ENCODE data around the gene ZNF662.

The ZNF662 gene

DNA sequence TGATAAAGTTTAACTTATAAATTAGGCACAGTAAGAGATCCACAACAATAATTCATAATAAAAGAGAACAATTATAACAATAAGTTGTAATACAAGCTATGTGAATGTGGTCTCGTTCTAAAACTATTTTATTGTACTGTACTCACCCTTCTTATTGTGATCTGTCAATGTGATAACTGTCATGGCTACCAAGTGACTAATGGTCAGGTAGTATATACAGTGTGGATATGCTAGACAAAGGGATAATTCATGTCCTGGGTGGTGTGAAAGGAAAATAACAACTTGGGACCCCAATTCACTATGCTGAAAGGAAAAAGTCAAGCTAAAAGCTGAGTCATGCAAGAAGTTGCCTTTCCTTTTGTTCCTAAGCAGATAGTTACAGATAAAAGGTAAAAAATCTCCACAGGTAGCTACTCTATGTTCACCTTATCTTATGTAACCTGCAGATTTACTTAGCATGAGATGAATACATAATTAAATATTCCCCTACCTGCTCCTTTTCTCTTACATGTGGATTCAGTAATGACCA is 19.6 kb upstream of the ZNF662 start:
- no peak overlapping the region for H3K4me3 ChIP-seq (ENCODE audit: low read depth in 1 of 5, low read length in 5 of 5)
- no peak overlapping the region for H3K27ac ChIP-seq (ENCODE audit: low read depth, low read length)
- H3K4me1 ChIP-seq (ENCODE audit: control insufficient read depth in 5 of 5, insufficient read depth in 5 of 5, low read length in 5 of 5): peaks cover 0 to 2% (median 1%) of the 10 kb centered on the region in 5 donors
- peaks cover 0 to 2% (median 0%) of the 10 kb centered on the region in 5 donors for H3K27me3 ChIP-seq (ENCODE audit: control insufficient read depth in 5 of 5, insufficient read depth in 4 of 5, low read length in 5 of 5)
- no peak overlapping the region for H3K9ac ChIP-seq (ENCODE audit: low read length in 5 of 5)
- H3K9me3 ChIP-seq (ENCODE audit: control insufficient read depth in 5 of 5, low read length in 5 of 5): no peaks in the 10 kb centered on the region
- no peaks in the 10 kb centered on the region for H3K36me3 ChIP-seq (ENCODE audit: control insufficient read depth in 5 of 5, insufficient read depth in 5 of 5, low read length in 5 of 5)

DNA sequence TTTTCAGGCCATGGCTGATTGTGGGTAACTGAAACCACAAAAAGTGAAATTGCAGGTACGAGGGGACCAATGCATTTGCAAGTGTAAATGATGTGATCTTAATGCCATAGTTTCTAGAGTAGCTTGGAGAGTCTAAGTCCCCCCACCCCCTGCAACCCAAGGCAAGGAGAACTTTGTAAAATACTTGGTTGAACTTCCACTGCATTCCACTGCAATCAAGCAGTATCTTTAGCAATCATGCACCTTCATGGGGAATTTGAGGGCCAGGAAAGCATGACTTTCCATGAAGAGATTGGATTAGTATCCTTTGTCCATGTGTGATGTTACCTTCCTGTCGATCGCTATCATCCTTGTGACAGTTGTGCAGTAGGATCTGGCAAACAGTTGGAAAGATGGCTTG is 18.9 kb upstream of the ZNF662 start:
- no peak overlapping the region for H3K4me3 ChIP-seq (ENCODE audit: low read depth in 1 of 5, low read length in 5 of 5)
- H3K27me3 ChIP-seq (ENCODE audit: control insufficient read depth in 5 of 5, insufficient read depth in 4 of 5, low read length in 5 of 5): peaks cover 0 to 2% (median 0%) of the 10 kb centered on the region in 5 donors
- H3K36me3 ChIP-seq (ENCODE audit: control insufficient read depth in 5 of 5, insufficient read depth in 5 of 5, low read length in 5 of 5): no peaks in the 10 kb centered on the region
- no peak overlapping the region for H3K27ac ChIP-seq (ENCODE audit: low read depth, low read length)
- H3K4me1 ChIP-seq (ENCODE audit: control insufficient read depth in 5 of 5, insufficient read depth in 5 of 5, low read length in 5 of 5): no peaks in the 10 kb centered on the region
- no peaks in the 10 kb centered on the region for H3K9me3 ChIP-seq (ENCODE audit: control insufficient read depth in 5 of 5, low read length in 5 of 5)
- no peak overlapping the region for H3K9ac ChIP-seq (ENCODE audit: low read length in 5 of 5)

- no peaks in the 10 kb centered on the region for H3K36me3 ChIP-seq (ENCODE audit: control insufficient read depth in 5 of 5, insufficient read depth in 5 of 5, low read length in 5 of 5)
- H3K9ac ChIP-seq (ENCODE audit: low read length in 5 of 5): no peak overlapping the region
- no peak overlapping the region for H3K27ac ChIP-seq (ENCODE audit: low read depth, low read length)
- H3K9me3 ChIP-seq (ENCODE audit: control insufficient read depth in 5 of 5, low read length in 5 of 5): no peaks in the 10 kb centered on the region
- no peak overlapping the region for H3K4me3 ChIP-seq (ENCODE audit: low read depth in 1 of 5, low read length in 5 of 5)
- no peaks in the 10 kb centered on the region for H3K4me1 ChIP-seq (ENCODE audit: control insufficient read depth in 5 of 5, insufficient read depth in 5 of 5, low read length in 5 of 5)
- peaks cover 0 to 2% (median 0%) of the 10 kb centered on the region in 5 donors for H3K27me3 ChIP-seq (ENCODE audit: control insufficient read depth in 5 of 5, insufficient read depth in 4 of 5, low read length in 5 of 5)
Measured at GRCh38 chr3:42891042-42891441, 14.9 kb upstream of the ZNF662 start.

GRCh38 chr3:42892169-42892568 is 13.8 kb upstream of the ZNF662 start:
- Histone ChIP-seq H3K9ac (ENCODE audit: low read length in 5 of 5) (no peak overlapping the region), H3K27me3 (ENCODE audit: control insufficient read depth in 5 of 5, insufficient read depth in 4 of 5, low read length in 5 of 5) (peaks cover 0 to 2% (median 0%) of the 10 kb centered on the region in 5 donors), H3K27ac (ENCODE audit: low read depth, low read length) (no peak overlapping the region), H3K9me3 (ENCODE audit: control insufficient read depth in 5 of 5, low read length in 5 of 5) (no peaks in the 10 kb centered on the region), H3K4me3 (ENCODE audit: low read depth in 1 of 5, low read length in 5 of 5) (no peak overlapping the region), H3K36me3 (ENCODE audit: control insufficient read depth in 5 of 5, insufficient read depth in 5 of 5, low read length in 5 of 5) (no peaks in the 10 kb centered on the region), H3K4me1 (ENCODE audit: control insufficient read depth in 5 of 5, insufficient read depth in 5 of 5, low read length in 5 of 5) (no peaks in the 10 kb centered on the region)

GRCh38 chr3:42892807-42893206 is 13.1 kb upstream of the ZNF662 start:
- H3K4me1 ChIP-seq (ENCODE audit: control insufficient read depth in 5 of 5, insufficient read depth in 5 of 5, low read length in 5 of 5): no peaks in the 10 kb centered on the region
- H3K27me3 ChIP-seq (ENCODE audit: control insufficient read depth in 5 of 5, insufficient read depth in 4 of 5, low read length in 5 of 5): no peaks in the 10 kb centered on the region
- no peak overlapping the region for H3K9ac ChIP-seq (ENCODE audit: low read length in 5 of 5)
- no peaks in the 10 kb centered on the region for H3K9me3 ChIP-seq (ENCODE audit: control insufficient read depth in 5 of 5, low read length in 5 of 5)
- no peak overlapping the region for H3K27ac ChIP-seq (ENCODE audit: low read depth, low read length)
- H3K36me3 ChIP-seq (ENCODE audit: control insufficient read depth in 5 of 5, insufficient read depth in 5 of 5, low read length in 5 of 5): no peaks in the 10 kb centered on the region
- H3K4me3 ChIP-seq (ENCODE audit: low read depth in 1 of 5, low read length in 5 of 5): no peak overlapping the region

DNA sequence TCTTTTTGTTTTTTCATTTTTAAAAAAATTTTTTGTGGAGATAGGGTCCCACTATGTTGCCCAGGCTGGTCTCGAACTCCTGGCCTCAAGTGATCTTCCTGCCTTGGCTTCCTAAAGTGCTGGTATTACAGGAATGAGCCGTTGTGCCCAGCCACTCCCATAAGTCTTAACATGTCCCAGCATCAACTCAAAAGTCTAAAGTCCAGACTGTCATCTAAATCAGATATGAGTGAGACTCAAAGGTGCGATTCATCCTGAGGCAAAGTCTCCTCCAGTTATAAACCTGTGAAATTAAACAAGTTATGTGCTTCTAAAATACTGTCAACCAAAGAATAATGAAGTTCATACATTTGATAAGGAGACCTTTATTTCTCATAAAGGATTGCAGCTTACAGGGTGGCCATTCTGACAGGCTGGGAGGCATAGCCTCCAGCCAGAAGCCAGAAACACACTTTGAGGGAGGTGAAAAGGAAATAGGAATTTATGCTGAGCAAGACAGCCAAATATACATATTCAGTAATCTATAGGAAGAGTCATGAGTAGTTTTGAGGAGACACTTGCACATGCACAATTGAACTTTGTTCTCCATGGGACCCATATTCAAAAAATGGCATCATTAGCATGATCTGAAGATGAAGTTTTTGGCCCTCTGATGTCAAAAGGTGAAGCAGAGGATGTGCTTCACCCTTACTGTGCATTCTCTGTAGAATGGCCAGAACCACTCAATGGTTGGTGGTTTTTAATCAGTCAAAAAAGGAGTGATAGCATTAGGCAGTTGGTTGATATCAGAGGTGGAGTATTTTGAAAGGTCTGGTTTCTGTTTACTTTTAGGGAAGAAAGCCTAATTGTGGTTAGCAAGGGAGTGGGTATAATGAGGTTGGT is 11.0 kb upstream of the ZNF662 start:
- no peak overlapping the region for H3K27ac ChIP-seq (ENCODE audit: low read depth, low read length)
- no peak overlapping the region for H3K4me3 ChIP-seq (ENCODE audit: low read depth in 1 of 5, low read length in 5 of 5)
- no peaks in the 10 kb centered on the region for H3K27me3 ChIP-seq (ENCODE audit: control insufficient read depth in 5 of 5, insufficient read depth in 4 of 5, low read length in 5 of 5)
- H3K9me3 ChIP-seq (ENCODE audit: control insufficient read depth in 5 of 5, low read length in 5 of 5): no peaks in the 10 kb centered on the region
- H3K9ac ChIP-seq (ENCODE audit: low read length in 5 of 5): no peak overlapping the region
- H3K4me1 ChIP-seq (ENCODE audit: control insufficient read depth in 5 of 5, insufficient read depth in 5 of 5, low read length in 5 of 5): no peaks in the 10 kb centered on the region
- no peaks in the 10 kb centered on the region for H3K36me3 ChIP-seq (ENCODE audit: control insufficient read depth in 5 of 5, insufficient read depth in 5 of 5, low read length in 5 of 5)

DNA sequence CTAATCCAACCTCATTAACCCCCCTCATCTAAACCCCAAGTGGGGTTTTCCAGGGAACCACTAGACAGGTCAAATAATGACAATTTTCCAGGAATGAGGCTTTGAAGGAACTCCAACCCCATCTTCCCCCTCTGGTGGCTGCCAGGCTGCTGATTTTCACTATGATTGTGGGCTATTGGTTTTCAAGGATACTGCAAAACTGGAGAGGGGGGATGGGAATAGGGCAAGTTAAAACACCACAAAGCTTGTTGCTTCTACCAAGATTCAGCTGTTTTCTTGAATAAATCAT is 10.4 kb upstream of the ZNF662 start:
- H3K27me3 ChIP-seq (ENCODE audit: control insufficient read depth in 5 of 5, insufficient read depth in 4 of 5, low read length in 5 of 5): no peaks in the 10 kb centered on the region
- H3K4me3 ChIP-seq (ENCODE audit: low read depth in 1 of 5, low read length in 5 of 5): no peak overlapping the region
- H3K4me1 ChIP-seq (ENCODE audit: control insufficient read depth in 5 of 5, insufficient read depth in 5 of 5, low read length in 5 of 5): no peaks in the 10 kb centered on the region
- H3K9me3 ChIP-seq (ENCODE audit: control insufficient read depth in 5 of 5, low read length in 5 of 5): no peaks in the 10 kb centered on the region
- H3K9ac ChIP-seq (ENCODE audit: low read length in 5 of 5): no peak overlapping the region
- no peaks in the 10 kb centered on the region for H3K36me3 ChIP-seq (ENCODE audit: control insufficient read depth in 5 of 5, insufficient read depth in 5 of 5, low read length in 5 of 5)
- H3K27ac ChIP-seq (ENCODE audit: low read depth, low read length): no peak overlapping the region

DNA sequence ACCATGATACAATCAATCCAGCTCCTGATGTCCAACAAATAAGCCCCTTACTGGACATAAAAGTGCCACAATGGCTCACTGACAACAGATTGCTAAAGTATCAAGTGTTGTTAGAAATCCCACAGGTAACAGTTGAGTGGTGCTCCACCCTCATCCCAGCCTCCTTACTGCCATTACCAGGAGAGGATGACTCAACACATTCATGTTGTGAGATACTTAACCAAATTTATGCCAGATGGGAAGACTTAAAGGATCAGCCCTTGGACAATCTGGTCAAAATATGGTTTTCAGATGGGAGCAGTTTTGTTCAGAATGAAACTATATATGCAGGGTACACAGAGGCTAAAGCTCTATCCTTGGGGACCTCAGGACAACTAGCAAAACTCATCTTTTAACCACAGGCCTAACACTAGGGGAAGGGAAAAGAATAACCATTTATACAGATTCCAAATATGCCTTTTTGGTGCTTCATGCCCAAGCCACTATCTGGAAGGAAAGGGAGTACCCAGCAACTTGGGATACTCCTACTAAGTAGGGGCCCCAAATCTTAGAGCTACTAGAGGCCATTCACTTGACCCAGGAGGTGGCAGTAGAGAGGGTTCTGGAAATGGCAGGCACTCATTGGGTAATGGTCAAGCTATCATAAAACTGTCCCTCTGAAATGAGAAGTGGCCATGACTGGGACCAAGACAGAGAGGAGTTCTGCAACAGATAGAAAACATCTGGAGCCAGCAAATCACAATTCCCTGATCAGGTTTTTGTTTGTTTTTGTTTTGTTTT is 6.9 kb upstream of the ZNF662 start:
- peaks cover 0 to 2% (median 0%) of the 10 kb centered on the region in 5 donors for H3K9me3 ChIP-seq (ENCODE audit: control insufficient read depth in 5 of 5, low read length in 5 of 5)
- H3K4me3 ChIP-seq (ENCODE audit: low read depth in 1 of 5, low read length in 5 of 5): no peak overlapping the region
- no peaks in the 10 kb centered on the region for H3K36me3 ChIP-seq (ENCODE audit: control insufficient read depth in 5 of 5, insufficient read depth in 5 of 5, low read length in 5 of 5)
- H3K27me3 ChIP-seq (ENCODE audit: control insufficient read depth in 5 of 5, insufficient read depth in 4 of 5, low read length in 5 of 5): no peaks in the 10 kb centered on the region
- no peak overlapping the region for H3K9ac ChIP-seq (ENCODE audit: low read length in 5 of 5)
- H3K27ac ChIP-seq (ENCODE audit: low read depth, low read length): no peak overlapping the region
- H3K4me1 ChIP-seq (ENCODE audit: control insufficient read depth in 5 of 5, insufficient read depth in 5 of 5, low read length in 5 of 5): no peaks in the 10 kb centered on the region

GRCh38 chr3:42900226-42901072 is 5.5 kb upstream of the ZNF662 start:
- no peak overlapping the region for H3K4me3 ChIP-seq (ENCODE audit: low read depth in 1 of 5, low read length in 5 of 5)

More at GRCh38 chr3:42900226-42901072, 5.5 kb upstream of the ZNF662 start:
- peaks cover 0 to 2% (median 0%) of the 10 kb centered on the region in 5 donors for H3K9me3 ChIP-seq (ENCODE audit: control insufficient read depth in 5 of 5, low read length in 5 of 5)
- H3K9ac ChIP-seq (ENCODE audit: low read length in 5 of 5): no peak overlapping the region
- H3K27me3 ChIP-seq (ENCODE audit: control insufficient read depth in 5 of 5, insufficient read depth in 4 of 5, low read length in 5 of 5): no peaks in the 10 kb centered on the region
- H3K36me3 ChIP-seq (ENCODE audit: control insufficient read depth in 5 of 5, insufficient read depth in 5 of 5, low read length in 5 of 5): no peaks in the 10 kb centered on the region
- H3K4me1 ChIP-seq (ENCODE audit: control insufficient read depth in 5 of 5, insufficient read depth in 5 of 5, low read length in 5 of 5): peaks cover 0 to 2% (median under 1%) of the 10 kb centered on the region in 5 donors
- no peak overlapping the region for H3K27ac ChIP-seq (ENCODE audit: low read depth, low read length)

Measured in subcutaneous abdominal adipose tissue (tissue), 5 donors.